Left lobe of liver (tissue), 2 donors: ENCODE measurements around the gene WDFY2. TPM values are rescaled to one million over a fixed set of nuclear protein-coding genes. Genes with fewer than 3 reads are reported as not detected.

ENCODE experiments used
- ATAC-seq: fragments of 200-7000 bp; cut with Tn5 transposase; one replicate; pipeline ENCODE4 v1.9.1; 2020; ENCODE audit warnings: mild to moderate bottlenecking, moderate library complexity
- DNase-seq: peaks from one replicate; pipeline ENCODE4 v3.0.0-alpha.2; 2020; ENCODE audit warnings: low spot score
- total RNA-seq: library from RNA; stranded (reverse); gene quantifications from one replicate; pipeline ENCODE4 v1.2.1, GENCODE V29; 2021
- donor health status: DM: no; HTN: no; CAD: no; lungs with moderate emphysema.
- donor health status: DM: no; HTN: yes; CAD: no.

WDFY2 gene
- total RNA-seq, 1 donor from 2014 or later, result 6.2 TPM

- peak; percentile 64 for ATAC-seq
- no peak for DNase-seq
Measured at GRCh38 chr13:51599444-51600176, 15.3 kb downstream of the WDFY2 start.

GRCh38 chr13:51600703-51601102 is 16.4 kb downstream of the WDFY2 start:
- ATAC-seq, result no peak
- DNase-seq, result no peak

- ATAC-seq (no peak), DNase-seq (no peak)
Measured at GRCh38 chr13:51601601-51602565, 17.6 kb downstream of the WDFY2 start.

GRCh38 chr13:51603716-51604115 is 19.5 kb downstream of the WDFY2 start:
- DNase-seq (no peak), ATAC-seq (peak; percentile 60)

- ATAC-seq (no peak), DNase-seq (no peak)
Measured at GRCh38 chr13:51605698-51606097, 21.4 kb downstream of the WDFY2 start.

GRCh38 chr13:51607165-51607564 is 22.9 kb downstream of the WDFY2 start:
- DNase-seq (no peak), ATAC-seq (no peak)

- ATAC-seq (no peak), DNase-seq (no peak)
Measured at GRCh38 chr13:51608857-51609406, 24.7 kb downstream of the WDFY2 start.

- ATAC-seq, result no peak
- no peak for DNase-seq
Measured at GRCh38 chr13:51612867-51613266, 28.6 kb downstream of the WDFY2 start.

- no peak for ATAC-seq
- no peak for DNase-seq
Measured at GRCh38 chr13:51613535-51613934, 29.3 kb downstream of the WDFY2 start.

GRCh38 chr13:51614350-51614786 is 30.1 kb downstream of the WDFY2 start:
- ATAC-seq (peak; percentile 55), DNase-seq (no peak)

- no peak for ATAC-seq
- no peak for DNase-seq
Measured at GRCh38 chr13:51618626-51619025, 34.4 kb downstream of the WDFY2 start.

- DNase-seq (no peak), ATAC-seq (no peak)
Measured at GRCh38 chr13:51619614-51620013, 35.4 kb downstream of the WDFY2 start.

GRCh38 chr13:51620165-51620983 is 36.1 kb downstream of the WDFY2 start:
- DNase-seq, result no peak
- ATAC-seq, result peak; percentile 32

- ATAC-seq (no peak), DNase-seq (no peak)
Measured at GRCh38 chr13:51621602-51622001, 37.3 kb downstream of the WDFY2 start.

- no peak for ATAC-seq
- no peak for DNase-seq
Measured at GRCh38 chr13:51623473-51623872, 39.2 kb downstream of the WDFY2 start.

- no peak for DNase-seq
- ATAC-seq, result no peak
Measured at GRCh38 chr13:51624207-51624606, 39.9 kb downstream of the WDFY2 start.

- DNase-seq, result no peak
Measured at GRCh38 chr13:51624695-51625345, 40.6 kb downstream of the WDFY2 start.

GRCh38 chr13:51625555-51626345 is 41.5 kb downstream of the WDFY2 start:
- ATAC-seq (peak; percentile 92), DNase-seq (peak; percentile 71)

More at GRCh38 chr13:51624695-51625345, 40.6 kb downstream of the WDFY2 start:
- peak; percentile 15 for ATAC-seq

- ATAC-seq (peak; percentile 6), DNase-seq (no peak)
Measured at GRCh38 chr13:51626749-51627148, 42.5 kb downstream of the WDFY2 start.
